Ectodermal cell (in vitro differentiated cells): Measurements from ENCODE around the gene OR2V1.
"Not testable (repeated sequence)": the region's sequence is repeated elsewhere in the genome, so short reads cannot be mapped to it uniquely, and the experiment has no call there.

Experiments used
- H3K27ac ChIP-seq: 2 replicates; pipeline ENCODE4 v1.7.0; 2013; ENCODE audit warnings: mild to moderate bottlenecking, low read depth, low read length; ENCODE audit not compliant: insufficient read depth, poor library complexity, severe bottlenecking
- H3K27me3 ChIP-seq: 2 replicates; pipeline ENCODE4 v1.7.0; 2013; ENCODE audit warnings: mild to moderate bottlenecking, low read length; ENCODE audit not compliant: insufficient read depth, control insufficient read depth, poor library complexity, severe bottlenecking
- H3K36me3 ChIP-seq: one replicate; pipeline ENCODE4 v1.7.0; 2013; ENCODE audit warnings: low read length; ENCODE audit not compliant: control insufficient read depth, insufficient read depth
- H3K4me1 ChIP-seq: one replicate; pipeline ENCODE4 v1.7.0; 2013; ENCODE audit warnings: low read length; ENCODE audit not compliant: control insufficient read depth, insufficient read depth
- H3K4me3 ChIP-seq: 2 replicates; pipeline ENCODE4 v1.7.0; 2013; ENCODE audit warnings: low read depth, low read length, control low read depth; ENCODE audit not compliant: insufficient read depth
- H3K9me3 ChIP-seq: 2 replicates; pipeline ENCODE4 v1.7.0; 2013; ENCODE audit warnings: mild to moderate bottlenecking, low read length, moderate library complexity; ENCODE audit not compliant: control insufficient read depth
- WGBS, 2 experiments: methylation state at CpG; one replicate each; pipeline ENCODE4 v1.1.7; 2013; ENCODE audit warnings: missing lambda C conversion rate in 2 of 2; 5-methylcytosine and 5-hydroxymethylcytosine counted together

Gene OR2V1

DNA sequence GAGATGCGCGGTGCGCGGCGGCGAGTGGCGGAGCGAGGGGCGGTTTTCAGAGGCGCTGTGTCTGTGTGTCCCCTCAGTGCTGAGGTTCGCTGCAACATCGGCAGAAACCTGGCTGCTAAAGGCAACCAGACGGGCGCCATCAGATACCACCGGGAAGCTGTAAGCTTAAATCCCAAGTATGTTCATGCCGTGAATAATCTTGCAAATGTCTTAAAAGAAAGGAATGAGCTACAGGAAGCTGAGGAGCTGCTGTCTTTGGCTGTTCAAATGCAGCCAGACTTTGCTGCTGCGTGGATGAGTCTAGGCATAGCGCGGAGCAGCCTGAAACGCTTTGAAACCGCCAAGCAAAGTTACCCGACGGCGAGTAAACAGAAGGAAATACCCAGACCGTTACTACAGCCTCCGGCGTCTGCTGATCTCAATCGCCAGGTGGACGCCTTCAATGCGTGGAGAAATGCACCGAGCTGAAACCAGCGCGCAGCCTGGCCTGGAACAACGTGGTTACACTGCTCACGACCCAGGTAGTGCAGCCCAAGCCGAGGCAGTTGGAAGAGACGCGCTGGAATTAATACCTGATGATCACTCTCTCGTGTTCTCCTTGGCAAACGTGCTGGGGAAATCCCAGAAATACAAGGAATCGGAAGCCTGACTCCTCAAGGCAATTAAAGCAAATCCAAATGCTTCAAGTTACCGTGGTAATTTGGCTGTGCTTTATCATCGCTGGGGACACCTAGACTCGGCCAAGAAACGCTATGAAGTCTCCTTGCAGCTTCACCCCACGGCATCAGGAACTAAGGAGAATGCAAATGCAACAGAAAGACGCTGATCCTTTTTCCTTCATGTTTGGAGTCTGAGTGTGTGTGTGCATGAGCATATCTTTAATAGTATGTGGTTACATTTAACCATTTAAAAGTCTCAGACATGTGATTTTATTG is 15.9 kb downstream of the OR2V1 start:
- H3K9me3 ChIP-seq: peaks cover 4% of the 10 kb centered on the region
- peaks cover 41% of the 10 kb centered on the region for H3K27me3 ChIP-seq
- no peaks in the 10 kb centered on the region for H3K36me3 ChIP-seq
- H3K4me1 ChIP-seq: no peaks in the 10 kb centered on the region
- 53 to 54% methylated on average over 47 of the region's 47 CpGs for WGBS, 2 experiments
- no peak overlapping the region for H3K4me3 ChIP-seq
- H3K27ac ChIP-seq: no peak overlapping the region

DNA sequence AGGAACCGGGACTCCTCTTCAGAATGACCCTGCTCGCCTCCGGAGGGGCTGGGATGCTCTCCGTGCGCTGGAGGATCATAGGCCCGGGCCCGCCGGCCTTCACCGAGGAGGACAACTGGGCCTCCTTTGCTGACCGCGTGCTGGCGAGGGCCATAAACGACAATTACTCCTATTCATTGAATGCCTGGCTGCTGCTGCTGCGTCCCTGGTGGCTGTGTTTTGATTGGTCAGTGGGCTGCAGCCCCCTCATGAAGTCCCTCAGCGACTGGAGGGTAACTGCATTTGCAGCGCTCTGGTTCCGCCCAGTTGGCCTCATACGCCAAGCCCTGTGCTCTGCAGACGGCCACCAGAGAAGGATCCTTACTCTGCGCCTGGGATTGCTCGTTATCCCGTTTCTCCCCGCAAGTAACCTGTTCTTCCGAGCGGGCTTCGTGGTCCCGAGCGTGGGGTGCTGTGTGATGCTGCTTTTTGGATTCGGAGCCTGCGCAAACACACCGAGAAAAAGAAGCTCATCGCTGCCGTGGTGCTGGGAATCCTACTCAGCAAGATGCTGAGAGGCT is 16.6 kb downstream of the OR2V1 start:
- 78% methylated on average over 33 of the region's 33 CpGs for WGBS, 2 experiments
- Histone ChIP-seq H3K27me3 (peaks cover 41% of the 10 kb centered on the region), H3K4me1 (no peaks in the 10 kb centered on the region), H3K27ac (no peak overlapping the region), H3K4me3 (no peak overlapping the region), H3K9me3 (peaks cover 4% of the 10 kb centered on the region), H3K36me3 (no peaks in the 10 kb centered on the region)

DNA sequence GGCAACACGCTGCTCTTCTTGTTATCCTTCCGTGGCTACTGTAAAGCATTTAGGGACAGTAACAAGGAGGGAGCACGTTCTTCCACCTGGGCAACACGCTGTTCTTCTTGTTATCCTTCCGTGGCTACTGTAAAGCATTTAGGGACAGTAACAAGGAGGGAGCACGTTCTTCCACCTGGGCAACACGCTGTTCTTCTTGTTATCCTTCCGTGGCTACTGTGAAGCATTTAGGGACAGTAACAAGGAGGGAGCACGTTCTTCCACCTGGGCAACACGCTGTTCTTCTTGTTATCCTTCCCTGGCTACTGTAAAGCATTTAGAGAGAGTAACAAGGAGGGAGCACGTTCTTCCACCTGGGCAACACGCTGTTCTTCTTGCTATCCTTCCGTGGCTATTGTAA is 17.4 kb downstream of the OR2V1 start:
- H3K4me3 ChIP-seq, H3K9me3 ChIP-seq, H3K27ac ChIP-seq, H3K36me3 ChIP-seq, H3K4me1 ChIP-seq: not testable (repeated sequence)
- H3K27me3 ChIP-seq: peaks cover 41% of the 10 kb centered on the region
- 73 to 75% methylated on average over 5 of the region's 13 CpGs for WGBS, 2 experiments

DNA sequence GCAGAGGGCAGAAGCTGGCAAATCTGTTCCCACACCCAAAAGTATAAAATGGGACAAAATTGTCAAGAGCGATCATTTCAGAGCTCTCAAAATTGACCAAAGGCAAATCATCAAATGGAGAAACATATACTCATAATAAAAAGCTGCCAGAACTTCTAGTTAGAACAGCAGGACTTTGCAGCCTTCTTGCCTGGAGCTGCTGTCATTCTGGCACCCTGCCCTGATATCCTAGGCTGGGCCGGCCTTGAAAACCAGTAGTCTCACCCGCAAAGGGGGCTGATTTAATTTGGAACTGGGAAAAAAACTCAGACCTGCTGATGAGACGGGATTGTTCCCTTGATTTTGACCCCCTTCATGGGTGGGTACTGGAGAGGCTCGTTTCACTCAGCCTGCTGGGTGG is 18.5 kb downstream of the OR2V1 start:
- Histone ChIP-seq H3K4me3 (no peak overlapping the region), H3K27me3 (peaks cover 38% of the 10 kb centered on the region)

DNA sequence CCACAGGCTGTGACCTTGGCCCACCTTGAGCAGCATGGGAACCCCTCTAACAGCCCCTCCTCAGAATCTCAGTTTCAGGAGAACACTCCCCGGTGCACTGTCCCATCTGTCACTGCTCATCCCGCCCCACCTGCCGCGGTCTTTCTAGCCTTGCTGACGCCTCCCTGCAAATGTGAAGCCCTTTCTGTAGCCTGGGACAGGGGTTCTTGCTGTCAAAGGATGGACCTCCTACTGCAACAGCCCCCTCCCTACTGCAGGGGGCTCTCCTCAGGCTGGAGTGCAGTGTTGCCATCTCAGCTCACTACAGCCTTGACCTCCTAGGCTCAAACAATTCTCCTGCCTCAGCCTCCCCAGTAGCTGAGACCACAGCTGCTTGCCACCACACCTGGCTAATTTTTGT is 20.0 kb downstream of the OR2V1 start:
- no peak overlapping the region for H3K27ac ChIP-seq
- H3K27me3 ChIP-seq: peaks cover 36% of the 10 kb centered on the region

More for the DNA sequence above, 18.5 kb downstream of the OR2V1 start:
- Histone ChIP-seq H3K9me3 (peaks cover 4% of the 10 kb centered on the region), H3K27ac (no peak overlapping the region), H3K36me3 (no peaks in the 10 kb centered on the region), H3K4me1 (no peaks in the 10 kb centered on the region)
- WGBS, 2 experiments: 81 to 87% methylated on average over 5 of the region's 5 CpGs

DNA sequence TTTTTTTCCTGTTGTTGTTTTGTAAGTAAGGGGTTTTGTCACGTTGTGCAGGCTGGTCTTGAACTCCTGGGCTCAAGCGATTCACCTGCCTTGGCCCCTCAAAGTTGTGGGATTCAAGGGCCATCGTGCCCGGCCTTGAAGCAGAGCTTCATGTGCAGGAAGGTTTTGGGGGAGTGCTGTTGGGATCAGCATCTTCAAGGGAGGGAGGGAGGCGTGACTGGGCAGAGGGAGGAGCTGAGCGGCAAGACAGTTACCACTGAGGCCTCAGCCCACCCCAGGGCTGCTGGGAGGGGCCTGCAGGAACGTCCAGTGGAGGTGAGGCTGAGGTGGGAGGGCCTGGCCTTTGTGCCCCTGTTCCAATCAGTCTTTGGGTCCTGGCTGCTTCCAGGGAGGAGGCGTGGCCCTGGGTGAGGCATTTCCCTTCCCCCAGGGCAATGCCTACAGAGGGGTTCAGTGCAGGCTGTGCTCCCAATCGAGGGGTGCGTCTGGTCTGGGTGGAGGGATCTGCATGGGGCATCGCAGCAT is 21.4 kb downstream of the OR2V1 start:
- Histone ChIP-seq H3K27ac (no peak overlapping the region), H3K27me3 (peaks cover 35% of the 10 kb centered on the region), H3K36me3 (no peaks in the 10 kb centered on the region), H3K9me3 (peaks cover 4% of the 10 kb centered on the region), H3K4me1 (no peaks in the 10 kb centered on the region), H3K4me3 (no peak overlapping the region)
- WGBS, 2 experiments: 68 to 69% methylated on average over 11 of the region's 11 CpGs

More for the DNA sequence above, 20.0 kb downstream of the OR2V1 start:
- no peak overlapping the region for H3K4me3 ChIP-seq
- WGBS, 2 experiments: 86% methylated on average over 5 of the region's 5 CpGs
- no peaks in the 10 kb centered on the region for H3K4me1 ChIP-seq
- H3K36me3 ChIP-seq: no peaks in the 10 kb centered on the region
- H3K9me3 ChIP-seq: peaks cover 4% of the 10 kb centered on the region

DNA sequence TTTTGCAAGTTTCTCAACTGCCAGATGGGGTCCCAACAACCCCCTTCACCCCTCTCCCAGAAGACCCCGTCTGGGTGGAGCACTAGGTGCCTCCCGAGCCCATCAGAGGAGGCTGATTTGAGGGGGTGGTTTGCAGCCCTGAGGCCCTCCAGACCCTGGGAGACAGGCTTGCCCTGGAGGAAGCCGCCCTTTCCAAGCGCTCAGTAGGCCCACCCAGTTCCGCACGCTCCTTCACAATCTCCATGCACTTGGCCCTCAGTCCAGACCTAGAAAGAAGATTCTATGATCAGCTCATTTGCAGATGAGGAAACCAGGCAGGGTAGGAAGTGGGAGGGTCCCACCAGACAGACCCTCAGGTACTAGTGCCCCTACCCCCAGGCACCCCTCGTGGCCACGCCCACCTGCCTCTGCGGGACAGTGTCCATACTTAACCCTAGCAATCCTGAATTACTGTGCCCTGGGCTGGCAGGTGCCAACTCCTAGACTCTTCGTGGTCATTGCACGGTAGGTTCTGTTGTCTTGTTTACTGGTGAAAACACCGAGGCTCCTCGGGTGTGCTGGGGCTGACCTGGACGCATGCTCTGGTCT is 22.3 kb downstream of the OR2V1 start:
- no peaks in the 10 kb centered on the region for H3K36me3 ChIP-seq
- H3K9me3 ChIP-seq: peaks cover 4% of the 10 kb centered on the region
- no peaks in the 10 kb centered on the region for H3K4me1 ChIP-seq
- no peak overlapping the region for H3K4me3 ChIP-seq
- peaks cover 34% of the 10 kb centered on the region for H3K27me3 ChIP-seq
- no peak overlapping the region for H3K27ac ChIP-seq
- WGBS, 2 experiments: 71 to 73% methylated on average over 14 of the region's 14 CpGs

DNA sequence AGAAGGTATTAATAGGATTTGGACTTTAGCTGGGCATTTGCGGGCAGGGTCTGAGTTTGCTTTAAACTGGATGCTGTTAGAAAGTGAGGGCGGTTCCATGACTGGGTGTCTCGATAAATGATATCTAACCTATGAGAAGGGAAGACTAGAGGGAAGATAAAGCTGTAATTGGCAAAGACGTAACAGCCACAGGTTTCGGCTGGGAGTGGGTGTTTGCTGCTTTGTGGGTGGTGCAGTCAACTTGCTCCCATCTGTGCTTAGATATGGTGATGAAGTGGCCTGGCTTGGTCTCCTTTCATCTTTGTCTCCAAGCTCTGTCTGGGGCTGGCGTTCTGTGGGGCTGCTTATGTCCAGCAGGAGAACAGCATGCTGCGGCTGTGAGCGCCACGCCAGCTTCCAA is 23.3 kb downstream of the OR2V1 start:
- Histone ChIP-seq H3K27me3 (peaks cover 30% of the 10 kb centered on the region), H3K9me3 (peaks cover 4% of the 10 kb centered on the region), H3K27ac (no peak overlapping the region), H3K36me3 (no peaks in the 10 kb centered on the region), H3K4me1 (no peaks in the 10 kb centered on the region), H3K4me3 (no peak overlapping the region)
- WGBS, 2 experiments: 84% methylated on average over 9 of the region's 9 CpGs

DNA sequence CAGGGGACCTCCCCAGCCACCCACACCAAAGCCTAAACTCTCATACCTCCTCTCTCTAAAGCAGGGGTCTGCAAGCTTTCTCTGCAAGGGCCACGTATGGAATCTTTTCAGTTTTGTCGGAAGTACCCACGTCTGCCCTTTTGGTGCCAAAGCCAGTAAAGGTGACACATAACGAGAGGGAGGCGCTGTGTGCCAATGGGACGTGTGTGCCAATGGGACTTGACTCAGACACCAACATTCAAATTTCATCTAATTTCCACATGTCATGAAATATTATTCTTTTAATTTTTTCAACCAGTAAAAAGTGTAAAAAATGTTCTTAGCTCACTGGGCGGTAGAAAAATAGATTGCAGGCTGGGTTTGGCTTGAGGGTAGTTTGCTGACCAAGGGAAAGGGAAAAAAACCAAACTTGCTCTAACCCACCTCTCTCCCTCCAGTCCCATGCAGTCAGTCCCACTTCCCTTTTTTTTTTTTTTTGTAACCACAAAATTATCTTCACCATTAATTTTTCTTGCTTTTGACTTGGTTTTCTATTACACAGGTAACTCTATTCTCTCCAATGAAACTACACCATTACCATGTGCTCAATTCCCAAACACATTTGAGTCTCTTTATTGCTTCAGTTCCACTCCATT is 25.5 kb downstream of the OR2V1 start:
- Histone ChIP-seq H3K27ac (no peak overlapping the region), H3K9me3 (no peaks in the 10 kb centered on the region), H3K27me3 (peaks cover 31% of the 10 kb centered on the region), H3K4me3 (no peak overlapping the region), H3K36me3 (no peaks in the 10 kb centered on the region), H3K4me1 (no peaks in the 10 kb centered on the region)
- 57 to 59% methylated on average over 7 of the region's 7 CpGs for WGBS, 2 experiments
